HT1080 (cell line): Measurements from ENCODE around the gene MSI2. TPM values are rescaled to one million over a fixed set of nuclear protein-coding genes. Genes with fewer than 3 reads are reported as not detected.
"Not testable (repeated sequence)": the region's sequence is repeated elsewhere in the genome, so short reads cannot be mapped to it uniquely, and the experiment has no call there.

Experiments used
- DNase-seq: peaks from one replicate; pipeline ENCODE4 v3.0.0-alpha.2; 2015; ENCODE audit warnings: low read depth
- total RNA-seq: library from RNA; depleted of rRNA; stranded (reverse); fragments of >200 nt; shearing (Covaris generic); gene quantifications from 2 replicates; pipeline ENCODE4 v1.2.3, GENCODE V29; 2014

MSI2 gene
- total RNA-seq, 1 experiment from 2014 or later = 33.0 TPM

DNA sequence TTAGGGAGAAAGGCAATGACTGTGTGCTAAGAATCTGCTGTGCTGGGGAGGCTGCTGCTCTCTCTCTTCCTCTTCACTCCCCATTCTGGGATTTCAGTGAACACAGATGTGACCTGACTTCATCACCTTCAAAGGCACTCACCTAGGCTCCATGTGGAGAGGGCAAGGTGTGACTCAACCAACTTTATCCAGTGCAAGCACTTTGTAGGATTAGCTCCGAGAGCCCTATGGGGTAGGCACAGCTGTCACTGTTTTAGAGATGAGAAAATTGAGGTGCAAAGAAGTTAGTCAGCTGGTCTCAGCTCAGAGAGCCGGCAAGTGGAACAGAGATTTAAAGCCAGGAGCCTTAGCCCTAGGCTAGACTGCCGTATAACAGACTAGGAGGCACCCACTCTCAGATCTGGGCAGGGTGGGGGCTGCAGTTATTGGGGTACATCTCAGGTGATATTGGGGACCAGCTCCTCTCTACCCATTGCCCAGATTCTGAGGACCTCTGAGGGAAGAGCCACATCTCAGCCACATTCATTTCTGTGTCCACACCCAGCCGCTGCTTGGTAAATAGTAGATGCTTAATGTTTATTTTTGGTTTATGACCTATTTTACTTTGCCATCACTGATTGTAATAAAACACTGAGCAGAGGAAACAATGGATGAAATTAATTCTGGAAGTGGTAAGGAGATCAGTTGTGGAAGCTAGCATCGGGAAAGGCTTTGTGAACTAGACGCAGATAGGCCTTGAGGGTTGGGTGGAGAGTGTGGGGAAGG lies 350.0 kb downstream of the MSI2 start:
- no peak for DNase-seq

DNA sequence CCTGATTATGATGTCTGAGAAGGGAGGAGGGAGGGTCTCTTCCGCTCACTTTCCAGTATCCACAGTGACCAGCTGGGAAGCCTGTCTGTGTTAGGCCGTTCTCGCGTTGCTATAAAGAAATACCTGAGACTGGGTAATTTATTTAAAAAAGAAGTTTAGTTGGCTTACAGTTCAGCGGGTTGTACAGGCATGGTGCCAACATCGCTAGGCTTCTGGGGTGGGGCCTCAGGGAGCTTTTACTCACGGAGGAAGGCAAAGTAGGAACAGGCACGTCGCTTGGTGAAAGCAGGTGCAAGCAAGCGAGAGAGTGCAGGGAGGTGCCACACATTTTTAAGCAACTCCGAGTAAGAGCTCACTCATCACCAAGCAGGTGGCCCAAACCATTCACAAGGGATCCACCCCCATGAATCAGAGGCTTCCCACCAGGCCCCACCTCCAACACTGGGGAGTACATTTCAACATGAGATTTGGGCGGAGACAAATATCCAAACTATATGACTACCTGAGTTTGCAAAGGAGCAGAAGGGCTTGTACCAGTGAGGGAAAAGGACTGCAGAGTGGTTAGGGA lies 351.3 kb downstream of the MSI2 start:
- DNase-seq = no peak

DNA sequence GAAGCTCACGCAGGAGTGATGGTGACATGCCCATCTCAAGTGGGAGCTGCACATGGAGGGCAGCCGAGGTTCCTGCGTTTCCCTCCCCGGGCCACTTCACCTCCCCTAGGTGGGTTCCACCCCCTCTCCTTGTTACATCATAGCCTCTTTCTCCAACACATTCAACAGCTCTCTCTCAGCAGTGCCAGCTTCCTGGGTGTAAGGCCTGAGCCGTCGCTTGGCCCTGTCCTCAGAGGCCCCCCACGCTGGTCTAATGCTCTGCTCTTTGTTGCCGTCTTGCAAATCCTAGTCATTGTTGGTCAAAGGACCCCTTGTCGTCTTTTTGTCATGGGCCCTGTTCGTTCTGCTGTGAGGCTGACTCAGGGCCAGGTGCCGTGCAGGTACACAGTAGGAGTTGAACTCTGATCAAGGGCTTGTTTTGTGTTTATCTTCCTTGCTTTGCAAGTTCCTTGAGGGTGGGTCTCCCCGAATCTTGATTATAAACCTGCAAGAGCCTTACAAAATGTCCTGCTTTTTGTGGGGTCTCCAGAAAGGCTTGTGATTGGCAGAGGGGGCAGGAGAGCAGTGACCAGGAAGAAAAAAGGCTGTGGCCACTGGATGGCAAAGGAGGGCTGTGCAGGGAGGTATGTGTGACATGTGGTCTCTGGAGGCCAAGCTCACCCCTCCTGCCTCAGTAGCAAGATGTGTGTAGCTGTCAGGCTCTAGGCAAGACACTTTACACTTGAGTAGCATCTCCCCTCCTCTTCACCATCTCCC lies 352.2 kb downstream of the MSI2 start:
- no peak for DNase-seq

DNA sequence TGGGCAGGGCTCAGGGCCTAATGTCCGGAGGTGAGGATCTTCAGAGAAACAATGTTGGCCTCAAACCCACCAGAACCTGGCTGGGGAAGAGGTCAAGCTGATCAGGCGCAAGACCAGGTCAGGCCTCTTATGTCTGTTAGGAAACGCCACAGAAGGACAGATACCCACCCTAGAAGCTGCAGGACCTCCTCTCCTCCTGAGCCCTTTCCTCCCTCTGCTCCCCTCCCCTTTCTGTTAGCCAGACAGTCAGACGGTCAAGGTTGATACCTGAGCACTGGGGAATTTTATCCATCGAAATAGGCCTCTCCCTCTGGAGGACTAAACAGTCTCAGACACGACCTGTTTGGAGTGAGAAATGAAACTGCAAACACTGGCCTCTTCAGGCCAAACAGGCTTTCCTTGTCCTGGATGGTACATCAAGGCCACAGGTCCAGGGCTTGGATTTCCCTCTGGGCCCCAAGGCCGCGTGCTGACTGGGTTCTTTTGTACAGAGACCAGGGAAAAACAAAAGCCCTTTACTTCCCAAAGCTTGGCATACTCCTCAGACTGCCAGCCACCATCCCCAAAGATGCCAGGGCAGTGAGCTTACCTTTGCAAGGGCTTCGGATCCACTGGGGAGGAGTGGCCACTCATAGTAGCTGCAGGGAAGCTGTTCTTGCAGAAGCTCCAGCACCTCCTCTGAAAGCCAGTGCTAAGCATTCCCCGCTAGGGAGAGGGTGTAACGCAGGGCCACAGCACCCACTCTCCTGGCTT lies 353.0 kb downstream of the MSI2 start:
- no peak for DNase-seq

DNA sequence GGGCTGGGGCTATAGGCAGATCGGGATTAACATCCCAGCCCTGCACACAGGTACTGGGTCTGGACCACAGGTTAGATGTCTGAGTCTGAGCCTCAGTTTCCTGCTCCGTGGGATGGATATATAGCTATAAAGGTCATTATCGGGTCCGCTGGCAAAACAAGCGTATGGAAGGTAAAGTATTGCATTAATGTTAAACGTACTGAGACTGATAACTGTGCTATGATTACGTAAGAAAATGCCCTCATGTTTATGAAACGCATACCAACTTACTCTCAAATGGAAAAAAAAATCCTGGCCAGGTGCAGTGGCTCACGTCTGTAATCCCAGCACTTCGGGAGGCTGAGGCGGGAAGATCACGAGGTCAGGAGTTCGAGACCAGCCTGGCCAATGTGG lies 353.6 kb downstream of the MSI2 start:
- no peak for DNase-seq

DNA sequence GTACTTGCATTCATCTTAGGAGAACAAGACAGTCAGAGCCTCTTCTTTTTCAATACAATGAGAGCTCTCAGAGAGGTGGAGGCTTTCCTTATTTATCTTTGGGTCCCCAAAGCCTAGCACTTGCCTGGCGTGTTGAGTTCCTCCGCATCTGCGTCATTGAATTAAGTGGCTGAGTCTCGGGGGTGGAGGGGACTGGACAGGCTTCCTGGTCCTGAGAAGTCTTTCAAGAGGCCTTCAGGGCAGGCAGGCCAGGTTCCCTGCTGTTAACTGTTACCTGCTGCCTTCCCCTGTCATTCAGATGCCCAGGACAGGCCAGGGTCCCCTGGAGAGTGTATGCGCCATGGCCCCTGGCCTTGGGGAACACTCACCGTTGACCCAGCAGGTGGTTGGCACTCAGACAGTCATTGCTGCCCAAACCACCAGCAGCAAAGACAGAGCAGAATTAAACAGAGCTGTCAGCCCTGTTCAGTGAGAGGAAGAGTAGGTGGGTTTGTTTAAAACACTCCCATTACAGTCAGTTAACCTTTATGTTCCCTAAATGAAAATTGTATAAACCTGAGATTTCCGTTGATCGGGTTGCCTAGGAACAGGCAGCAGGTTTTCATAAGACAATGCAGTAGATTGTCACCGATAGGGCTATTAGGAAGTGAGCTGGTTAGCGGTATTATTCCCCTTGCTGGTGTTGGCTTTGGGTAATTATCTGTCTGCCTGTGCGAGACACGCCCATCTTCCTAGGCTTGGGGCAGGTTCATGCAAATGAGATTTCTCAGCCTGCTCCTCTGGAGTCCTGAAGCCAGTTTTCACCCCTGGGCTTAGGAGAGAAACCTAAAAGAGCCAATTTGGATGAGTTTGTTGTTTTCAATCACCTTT lies 356.1 kb downstream of the MSI2 start:
- no peak for DNase-seq

DNA sequence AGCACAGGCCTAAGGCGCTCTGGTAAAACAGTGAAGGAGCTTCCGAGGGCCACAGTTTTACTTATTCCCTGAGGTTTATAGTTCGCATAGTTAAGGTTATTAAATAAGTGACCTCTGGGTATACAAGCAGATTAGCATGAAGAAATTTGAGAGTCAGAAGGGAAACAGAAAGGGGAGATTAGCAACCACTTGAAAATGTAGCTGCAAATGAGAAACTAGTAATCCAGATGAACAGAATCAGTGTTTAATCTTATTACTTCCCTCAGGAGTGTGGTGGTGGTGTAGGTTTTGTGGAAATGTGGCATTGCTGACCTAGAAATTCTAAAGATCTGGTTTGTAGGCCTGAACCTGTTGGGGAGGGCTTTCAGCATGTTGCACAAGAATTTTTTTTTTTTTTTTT lies 358.4 kb downstream of the MSI2 start:
- no peak for DNase-seq

DNA sequence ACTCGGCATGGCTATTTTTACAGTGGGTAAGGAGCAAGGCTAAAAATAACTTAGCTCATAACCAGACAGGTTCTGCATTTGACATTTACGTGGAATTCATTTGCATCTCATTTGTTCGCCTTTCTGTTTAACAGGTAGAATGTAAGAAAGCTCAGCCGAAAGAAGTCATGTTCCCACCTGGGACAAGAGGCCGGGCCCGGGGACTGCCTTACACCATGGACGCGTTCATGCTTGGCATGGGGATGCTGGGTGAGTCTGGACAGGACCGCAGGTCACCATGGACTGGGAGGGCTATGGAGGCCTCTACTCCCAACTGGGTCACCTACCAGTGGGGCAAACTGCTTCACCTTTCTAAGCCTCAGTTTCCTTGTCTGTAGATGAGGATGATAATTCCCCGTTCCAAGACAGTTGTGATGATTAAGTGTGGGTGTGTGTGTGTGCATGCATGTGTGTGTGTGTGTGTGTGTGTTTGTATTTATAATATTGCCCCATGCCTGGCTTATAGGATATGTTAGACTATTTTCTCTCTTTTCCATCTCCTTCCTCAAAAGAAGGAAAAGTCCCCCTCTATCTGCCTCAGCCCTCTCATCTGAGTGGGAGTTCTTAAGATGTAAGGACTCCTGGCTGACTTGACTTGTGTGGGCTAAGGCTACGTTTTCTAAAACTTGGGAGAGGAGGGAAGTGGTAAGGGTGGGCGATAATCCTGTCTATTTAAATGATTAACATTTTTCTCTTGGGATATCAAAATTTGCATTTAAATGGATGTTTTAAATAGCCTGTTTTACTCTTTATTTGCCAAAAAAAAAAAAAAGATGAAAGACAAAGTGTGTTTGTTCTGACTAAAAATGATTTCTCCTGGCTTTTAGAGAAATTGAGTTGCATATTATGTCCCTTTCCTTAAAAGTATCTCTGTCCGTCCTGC lies 359.8 kb downstream of the MSI2 start:
- DNase-seq = no peak

DNA sequence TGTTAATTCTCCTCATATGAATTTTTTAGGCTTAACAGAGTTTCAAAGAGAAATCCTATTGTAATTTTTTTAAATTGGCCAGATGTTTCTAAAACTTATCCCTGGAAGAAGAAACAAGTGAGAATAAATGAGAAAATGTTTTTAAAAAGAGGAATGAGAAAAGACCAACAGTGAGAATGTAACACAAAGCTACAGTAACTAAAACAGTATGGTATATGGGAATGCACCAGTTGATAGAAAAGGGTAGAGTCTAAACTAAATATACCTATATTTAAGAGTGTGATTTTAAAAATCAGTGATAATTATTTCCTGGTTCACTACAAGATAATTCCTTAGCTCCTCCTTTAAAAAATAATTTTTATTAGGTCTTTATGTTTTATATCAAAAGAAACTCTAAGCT lies 360.9 kb downstream of the MSI2 start:
- no peak for DNase-seq

DNA sequence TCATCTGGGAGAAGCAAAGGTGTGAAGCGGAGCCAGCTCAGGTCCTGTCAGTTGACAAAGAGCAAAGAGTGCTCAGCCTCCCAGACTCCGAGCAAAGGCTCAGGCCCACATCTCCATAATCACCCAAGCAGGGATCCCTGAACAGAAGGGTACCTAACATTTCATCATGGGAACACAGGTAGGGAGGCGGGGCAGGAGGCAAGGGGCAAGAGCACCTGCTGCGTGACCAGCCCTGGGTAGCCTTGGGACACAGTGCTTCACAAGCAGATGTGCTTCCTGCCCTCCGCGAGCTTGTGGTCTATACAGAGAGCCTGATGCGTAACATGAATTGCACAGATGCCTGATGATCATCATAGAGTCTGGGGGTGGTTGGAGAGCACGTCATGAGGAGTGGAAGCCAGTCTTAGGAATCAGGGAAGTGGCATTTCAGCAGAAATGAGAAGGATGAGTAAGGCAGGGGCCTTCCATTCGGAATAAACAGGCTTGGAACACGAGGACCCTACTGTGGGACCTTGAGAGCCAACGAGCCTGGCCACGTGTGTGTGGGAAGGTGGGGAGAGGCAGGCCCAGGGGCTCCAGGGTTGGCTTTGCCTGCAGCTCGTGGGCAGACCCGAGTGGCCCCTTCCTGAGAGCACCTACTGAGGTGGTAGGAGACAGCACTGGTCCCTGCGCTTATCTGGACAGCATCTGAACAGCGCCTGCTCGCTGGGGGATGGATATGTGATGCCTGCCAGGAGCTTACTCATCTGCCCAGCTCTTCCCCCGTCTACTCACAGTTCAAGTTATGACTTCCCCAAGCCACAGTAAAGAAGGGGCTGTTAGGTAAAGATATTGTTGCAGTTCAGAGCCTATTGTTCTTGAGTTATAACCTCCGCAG lies 363.0 kb downstream of the MSI2 start:
- peak; percentile 85 for DNase-seq

DNA sequence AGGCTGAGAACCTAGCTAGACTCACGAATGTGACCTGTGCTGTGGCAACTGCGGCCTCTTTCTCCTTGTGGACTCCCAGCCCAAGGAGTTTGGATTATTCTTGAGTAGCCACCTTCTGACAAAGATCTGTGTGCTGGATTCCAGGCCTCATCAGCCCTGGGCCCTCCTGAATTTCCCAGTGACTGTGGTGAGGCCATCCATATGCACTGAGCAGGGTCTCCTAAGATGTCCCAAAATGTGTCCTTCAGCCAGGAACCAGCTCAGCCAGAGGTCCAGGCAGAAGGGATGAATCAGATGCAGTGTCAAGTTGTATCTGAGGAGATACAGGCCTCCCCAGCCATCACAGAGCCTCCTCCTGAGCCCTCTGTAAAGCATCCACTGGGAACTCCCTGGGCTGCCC lies 364.3 kb downstream of the MSI2 start:
- no peak for DNase-seq

DNA sequence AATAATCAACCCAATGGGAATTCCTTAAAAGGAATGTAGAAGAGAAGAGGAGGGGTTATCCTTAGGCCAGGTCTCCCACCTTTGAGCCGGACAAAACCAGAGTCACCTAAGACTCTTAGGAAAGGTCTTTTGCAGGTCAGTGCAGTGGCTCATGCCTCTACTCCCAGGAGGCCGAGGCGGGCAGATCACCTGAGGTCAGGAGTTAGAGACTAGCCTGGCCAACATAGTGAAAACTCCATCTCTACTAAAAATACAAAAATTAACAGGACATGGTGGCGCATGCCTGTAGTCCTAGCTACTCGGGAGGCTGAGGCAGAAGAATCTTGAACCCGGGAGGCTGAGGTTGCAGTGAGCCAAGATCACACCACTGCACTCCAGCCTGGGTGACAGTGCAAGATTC lies 365.5 kb downstream of the MSI2 start:
- DNase-seq = not testable (repeated sequence)

DNA sequence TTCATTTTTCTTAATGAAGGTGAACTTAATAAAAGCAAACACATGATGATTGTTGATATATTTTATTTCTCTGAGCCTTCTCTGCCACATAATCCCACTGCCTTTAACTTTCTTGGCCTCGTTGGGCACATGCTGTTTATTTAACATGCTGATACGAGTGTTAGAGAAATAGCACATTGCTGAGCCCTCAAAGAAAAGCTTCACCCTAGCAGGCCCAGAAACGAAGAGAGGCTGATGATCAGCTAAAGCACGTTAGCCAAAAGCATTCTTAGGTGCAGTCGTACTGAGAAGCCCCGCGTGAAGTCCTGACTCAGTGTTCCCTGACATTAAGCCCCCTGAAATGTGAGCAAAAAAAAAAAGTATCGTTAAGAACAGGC lies 366.0 kb downstream of the MSI2 start:
- no peak for DNase-seq

DNA sequence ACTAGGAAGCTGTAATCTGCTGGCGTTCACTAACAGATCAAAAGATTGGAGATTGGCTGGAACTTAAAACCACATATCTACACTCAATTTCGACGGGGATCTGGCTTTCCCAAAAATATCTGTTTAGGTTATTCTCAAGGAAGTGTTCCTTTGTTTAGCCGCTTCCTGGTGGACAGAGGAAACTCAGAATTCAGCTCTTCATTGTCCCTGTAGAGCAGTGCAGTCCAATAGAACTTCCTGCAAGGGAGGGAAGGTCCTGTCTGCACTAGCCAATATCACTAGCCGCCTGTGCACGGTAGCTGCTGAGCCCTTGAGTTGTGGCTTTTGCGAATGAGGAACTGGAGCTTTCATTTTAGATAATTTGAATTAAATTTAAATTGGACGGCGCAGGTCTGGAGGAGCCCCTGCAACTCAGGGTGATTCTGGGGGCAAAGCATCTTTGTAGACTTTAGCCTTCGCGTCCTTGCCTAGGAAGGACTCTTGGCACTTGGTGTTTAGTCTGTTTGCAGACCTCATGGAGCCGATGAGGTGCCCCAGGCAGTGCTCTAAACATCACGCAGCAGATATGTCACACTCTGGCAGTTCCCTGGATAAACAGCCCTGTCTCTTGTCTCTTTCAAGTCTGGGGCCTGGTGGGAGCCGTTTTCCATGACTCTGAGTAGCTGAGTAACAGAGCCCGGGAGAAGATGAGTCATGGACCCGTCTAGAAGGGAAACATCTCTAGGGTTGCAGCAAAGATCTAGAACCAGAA lies 366.5 kb downstream of the MSI2 start:
- peak; percentile 80 for DNase-seq

DNA sequence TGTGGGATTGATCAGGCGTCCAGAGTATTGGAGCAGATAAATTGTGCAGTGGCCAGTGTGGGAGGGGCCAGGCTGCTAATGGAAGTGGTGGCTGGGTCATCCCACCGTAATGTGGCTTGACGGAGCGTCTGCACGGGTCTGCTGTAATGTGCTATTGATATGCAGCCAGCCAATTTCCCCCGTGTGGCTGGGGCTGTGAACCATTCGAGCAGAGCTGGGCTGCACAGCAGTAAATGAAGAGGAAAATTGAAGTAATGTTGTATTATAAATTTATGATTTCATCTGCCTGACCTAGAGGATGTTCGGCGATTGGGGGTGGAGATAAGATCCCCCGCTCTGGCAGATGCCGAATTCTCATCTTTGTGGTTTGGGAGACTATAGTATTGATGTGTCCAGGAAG lies 367.3 kb downstream of the MSI2 start:
- no peak for DNase-seq

DNA sequence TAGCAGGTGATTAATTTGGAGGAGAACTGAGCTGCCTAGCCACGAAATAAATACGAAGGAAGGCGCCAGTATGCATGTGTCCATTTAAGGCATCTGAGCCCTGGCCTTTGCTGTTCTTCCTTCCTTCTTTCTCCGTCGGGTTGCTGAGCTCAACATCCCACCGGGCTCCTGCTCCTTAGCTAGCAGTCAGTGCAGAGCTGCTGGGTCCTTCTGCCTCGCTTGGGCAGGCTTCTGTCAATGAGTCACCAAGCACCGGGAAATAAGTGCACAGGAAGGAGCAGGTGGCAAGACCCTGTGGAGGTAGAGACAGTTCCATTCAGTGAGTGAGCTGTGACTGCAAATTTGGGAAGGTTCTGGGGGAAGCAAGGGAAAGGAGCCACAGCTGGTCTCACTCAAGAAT lies 368.1 kb downstream of the MSI2 start:
- DNase-seq = no peak

DNA sequence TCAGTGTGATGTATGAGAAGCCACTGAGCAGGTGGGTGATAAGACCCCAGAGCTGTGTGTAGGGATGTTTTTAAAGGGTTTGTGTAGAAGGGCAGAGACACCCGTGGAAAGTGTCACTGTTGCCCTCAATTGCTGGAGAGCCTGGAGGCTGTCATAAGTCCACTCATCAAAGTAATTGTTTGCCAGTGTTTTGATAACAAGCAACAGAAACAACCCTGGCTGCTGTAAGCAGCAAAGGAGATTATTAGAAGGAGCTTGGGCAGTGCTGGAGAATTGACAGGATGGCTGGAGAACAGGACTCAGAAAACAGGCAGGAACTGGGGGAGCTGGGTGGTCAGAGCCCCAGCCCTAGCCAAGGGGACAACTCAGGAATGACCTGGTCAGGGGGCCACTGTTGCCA lies 369.2 kb downstream of the MSI2 start:
- no peak for DNase-seq

DNA sequence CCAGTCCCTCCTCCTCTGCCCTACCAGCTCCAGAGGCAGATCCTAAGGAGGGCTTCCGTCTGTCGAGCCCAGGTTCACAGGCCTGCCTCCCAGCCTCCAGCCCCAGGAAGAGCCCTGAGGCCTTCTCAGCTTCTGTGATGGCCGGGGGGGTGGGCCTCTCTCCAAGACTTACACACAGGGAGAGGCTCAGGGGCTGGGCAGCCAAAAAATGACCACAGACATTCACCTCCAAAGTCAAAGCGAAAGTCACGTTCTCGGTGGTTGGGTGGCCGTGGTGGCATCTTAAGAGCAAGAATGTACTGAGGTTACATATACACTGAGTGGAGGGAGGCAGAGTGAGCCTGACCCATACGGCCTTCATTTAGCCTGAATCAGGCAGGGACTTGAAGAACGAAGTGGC lies 369.6 kb downstream of the MSI2 start:
- no peak for DNase-seq
